SU-DHL-6 (cell line): ENCODE results near the gene CXorf38.

Experiments
- H2AFZ ChIP-seq: fragments of 200-600 bp; sonication (generic); 2 replicates; pipeline ENCODE4 v1.6.1; 2014; ENCODE audit warnings: low read depth, mild to moderate bottlenecking, moderate library complexity, mixed read lengths, antibody characterized with exemption, low read length; ENCODE audit not compliant: severe bottlenecking
- H3F3A ChIP-seq: fragments of 200-600 bp; shearing (Covaris generic); 2 replicates; pipeline ENCODE4 v1.6.0; 2016; ENCODE audit warnings: antibody characterized with exemption, mild to moderate bottlenecking; ENCODE audit not compliant: insufficient read depth
- H3K27ac ChIP-seq: fragments of 200-600 bp; sonication (generic); 2 replicates; pipeline ENCODE4 v1.5.1; 2016; ENCODE audit warnings: low read depth, mild to moderate bottlenecking, low read length, moderate library complexity, mixed read lengths
- H3K27me3 ChIP-seq: fragments of 200-600 bp; sonication (generic), shearing (Covaris generic); 2 replicates; pipeline ENCODE4 v1.6.0; 2014; ENCODE audit warnings: mild to moderate bottlenecking, low read length
- H3K36me3 ChIP-seq: fragments of 200-600 bp; sonication (generic); 2 replicates; pipeline ENCODE4 v1.6.1; 2014; ENCODE audit warnings: mild to moderate bottlenecking, low read length, mixed read lengths
- H3K4me2 ChIP-seq: fragments of 300-600, 200-600 bp; shearing (Covaris generic), sonication (generic); 2 replicates; pipeline ENCODE4 v1.6.0; 2014; ENCODE audit warnings: low read length, low read depth, mild to moderate bottlenecking; ENCODE audit not compliant: poor library complexity, severe bottlenecking
- H3K4me3 ChIP-seq: fragments of 200-600 bp; sonication (generic); 2 replicates; pipeline ENCODE4 v1.5.1; 2014; ENCODE audit warnings: antibody characterized with exemption, low read length, mild to moderate bottlenecking, mixed read lengths; ENCODE audit not compliant: insufficient read depth, poor library complexity, severe bottlenecking
- H3K79me2 ChIP-seq: fragments of 200-600 bp; sonication (generic); 2 replicates; pipeline ENCODE4 v1.6.1; 2014; ENCODE audit warnings: mild to moderate bottlenecking, low read length, moderate library complexity; ENCODE audit not compliant: insufficient read depth
- H3K9ac ChIP-seq: fragments of 200-600 bp; sonication (generic); 2 replicates; pipeline ENCODE4 v1.7.0; 2014; ENCODE audit warnings: mild to moderate bottlenecking, low read length
- H3K9me2 ChIP-seq: fragments of 200-600 bp; sonication (generic); replicated peaks from 2 replicates; pipeline ENCODE4 v1.6.1; 2014; ENCODE audit warnings: low read length; ENCODE audit not compliant: insufficient read depth
- H3K9me3 ChIP-seq: fragments of 200-600 bp; sonication (generic); 2 replicates; pipeline ENCODE4 v1.6.1; 2014; ENCODE audit warnings: low read length, mixed read lengths; ENCODE audit not compliant: insufficient read depth
- H4K20me1 ChIP-seq: fragments of 200-600 bp; sonication (generic); 2 replicates; pipeline ENCODE4 v1.6.1; 2014; ENCODE audit warnings: low read depth, mild to moderate bottlenecking, antibody characterized with exemption, low read length, moderate library complexity, mixed read lengths
- EZH2phosphoT487 ChIP-seq: fragments of 200-600 bp; sonication (generic), shearing (Covaris generic); conservative IDR thresholded peaks from 2 replicates; pipeline ENCODE4 v1.6.1; 2018; ENCODE audit warnings: mild to moderate bottlenecking, antibody characterized with exemption, low read length, moderate library complexity, mixed read lengths
- TF ChIP-seq, protein P1 (sequence below): fragments of 200-600 bp; sonication (generic); IDR thresholded peaks from one replicate; pipeline ENCODE4 v1.5.1; 2017; ENCODE audit warnings: antibody characterized with exemption, mild to moderate bottlenecking, low read length, moderate library complexity; ENCODE audit not compliant: insufficient read depth, poor library complexity, severe bottlenecking

The CXorf38 gene

DNA sequence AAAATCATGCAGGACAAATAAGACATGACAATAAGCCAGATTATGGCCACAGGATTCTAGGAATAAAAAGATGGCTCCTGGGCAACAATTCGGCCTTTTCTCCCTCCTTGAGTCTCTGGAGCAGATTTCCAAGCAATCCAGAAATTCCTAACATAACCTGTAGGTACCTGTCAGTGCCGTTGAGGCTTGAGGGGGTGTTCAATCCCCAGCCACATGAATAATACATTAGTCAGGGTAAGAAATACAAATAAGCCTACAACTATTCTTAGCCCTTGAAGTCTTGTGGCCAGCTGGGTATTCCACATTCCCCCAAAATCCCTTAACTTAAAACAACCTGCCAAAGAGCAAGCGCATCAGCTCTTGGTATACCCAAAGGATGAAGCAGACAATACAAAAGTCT is 9.7 kb downstream of the CXorf38 start:
- no peaks in the 10 kb centered on the region for H3F3A ChIP-seq
- no peak overlapping the region for H3K4me2 ChIP-seq
- TF ChIP-seq EZH2phosphoT487 = no peak
- TF ChIP-seq, protein P1, sequence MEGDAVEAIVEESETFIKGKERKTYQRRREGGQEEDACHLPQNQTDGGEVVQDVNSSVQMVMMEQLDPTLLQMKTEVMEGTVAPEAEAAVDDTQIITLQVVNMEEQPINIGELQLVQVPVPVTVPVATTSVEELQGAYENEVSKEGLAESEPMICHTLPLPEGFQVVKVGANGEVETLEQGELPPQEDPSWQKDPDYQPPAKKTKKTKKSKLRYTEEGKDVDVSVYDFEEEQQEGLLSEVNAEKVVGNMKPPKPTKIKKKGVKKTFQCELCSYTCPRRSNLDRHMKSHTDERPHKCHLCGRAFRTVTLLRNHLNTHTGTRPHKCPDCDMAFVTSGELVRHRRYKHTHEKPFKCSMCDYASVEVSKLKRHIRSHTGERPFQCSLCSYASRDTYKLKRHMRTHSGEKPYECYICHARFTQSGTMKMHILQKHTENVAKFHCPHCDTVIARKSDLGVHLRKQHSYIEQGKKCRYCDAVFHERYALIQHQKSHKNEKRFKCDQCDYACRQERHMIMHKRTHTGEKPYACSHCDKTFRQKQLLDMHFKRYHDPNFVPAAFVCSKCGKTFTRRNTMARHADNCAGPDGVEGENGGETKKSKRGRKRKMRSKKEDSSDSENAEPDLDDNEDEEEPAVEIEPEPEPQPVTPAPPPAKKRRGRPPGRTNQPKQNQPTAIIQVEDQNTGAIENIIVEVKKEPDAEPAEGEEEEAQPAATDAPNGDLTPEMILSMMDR = no peak
- no peak overlapping the region for H3K9ac ChIP-seq
- no peak overlapping the region for H3K27ac ChIP-seq
- H4K20me1 ChIP-seq = no peaks in the 10 kb centered on the region
- H3K79me2 ChIP-seq = peaks cover 22% of the 10 kb centered on the region; the same call in 1 of the 2 replicates
- no peaks in the 10 kb centered on the region for H3K9me2 ChIP-seq
- H3K27me3 ChIP-seq = no peaks in the 10 kb centered on the region
- H3K4me3 ChIP-seq = no peak overlapping the region
- H3K36me3 ChIP-seq = no peaks in the 10 kb centered on the region
- H3K9me3 ChIP-seq = no peaks in the 10 kb centered on the region
- no peak overlapping the region for H2AFZ ChIP-seq

DNA sequence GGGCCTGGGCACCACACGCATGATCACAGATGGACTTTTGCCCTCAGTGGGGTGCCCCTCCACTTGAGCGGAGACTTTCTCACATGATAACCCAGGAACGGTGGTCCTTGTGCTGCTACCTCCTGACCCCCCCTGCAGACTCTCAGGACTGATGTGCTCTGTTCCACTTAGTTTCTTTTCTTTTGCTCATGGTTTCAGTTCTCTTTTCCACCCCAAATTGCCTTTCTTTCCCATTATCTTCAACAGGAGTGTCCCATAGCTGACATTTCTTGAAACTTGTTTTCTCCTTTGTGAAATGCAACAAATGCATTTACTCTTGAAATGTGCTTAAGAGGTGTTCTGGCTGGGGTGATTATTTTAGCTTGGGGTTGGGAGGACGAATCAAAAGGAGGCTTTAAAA is 15.2 kb downstream of the CXorf38 start:
- Histone ChIP-seq H3K27ac (no peak overlapping the region), H3K9ac (no peak overlapping the region), H2AFZ (no peak overlapping the region), H4K20me1 (no peaks in the 10 kb centered on the region), H3K9me3 (no peaks in the 10 kb centered on the region), H3F3A (no peaks in the 10 kb centered on the region), H3K27me3 (no peaks in the 10 kb centered on the region), H3K4me3 (no peak overlapping the region), H3K79me2 (no peaks in the 10 kb centered on the region), H3K9me2 (no peaks in the 10 kb centered on the region), H3K36me3 (no peaks in the 10 kb centered on the region), H3K4me2 (no peak overlapping the region)
- TF ChIP-seq, protein P1 = no peak
- TF ChIP-seq EZH2phosphoT487 = no peak

DNA sequence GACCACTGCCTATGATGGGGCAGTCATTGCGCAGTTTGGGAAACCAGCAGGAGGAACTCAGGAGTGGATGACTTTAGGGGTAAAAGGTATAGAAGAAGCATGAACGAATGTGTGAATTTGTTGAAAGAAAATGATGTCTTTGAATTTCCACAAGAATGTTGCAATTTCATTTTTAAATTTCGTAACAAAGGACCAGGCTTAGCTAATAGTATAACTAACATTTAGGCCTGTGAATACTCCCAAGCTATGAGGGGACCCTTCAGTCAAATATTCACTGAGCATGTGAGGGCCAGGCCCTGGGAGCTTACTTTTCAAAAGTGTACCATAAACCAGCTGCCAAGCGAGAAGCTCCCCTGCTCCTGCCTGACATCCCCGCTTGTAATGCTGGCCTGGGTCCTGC is 18.9 kb downstream of the CXorf38 start:
- no peak overlapping the region for H3K4me2 ChIP-seq
- no peak overlapping the region for H3K9ac ChIP-seq
- no peaks in the 10 kb centered on the region for H3K27me3 ChIP-seq
- no peaks in the 10 kb centered on the region for H3F3A ChIP-seq
- H3K36me3 ChIP-seq = no peaks in the 10 kb centered on the region
- no peaks in the 10 kb centered on the region for H4K20me1 ChIP-seq
- H3K79me2 ChIP-seq = no peaks in the 10 kb centered on the region
- H3K9me3 ChIP-seq = no peaks in the 10 kb centered on the region
- H3K4me3 ChIP-seq = no peak overlapping the region
- no peak for TF ChIP-seq EZH2phosphoT487
- TF ChIP-seq, protein P1 = no peak
- H3K27ac ChIP-seq = no peak overlapping the region
- no peak overlapping the region for H2AFZ ChIP-seq
- no peaks in the 10 kb centered on the region for H3K9me2 ChIP-seq
